ENCODE measurements around the gene SLC2A14. TPM values are rescaled to one million over a fixed set of nuclear protein-coding genes. Genes with fewer than 3 reads are reported as not detected.
"Not testable (repeated sequence)": the region's sequence is repeated elsewhere in the genome, so short reads cannot be mapped to it uniquely, and the experiment has no call there.

SLC2A14 gene
- total and polyA plus RNA-seq, 2 experiments from 2014 or later = 6.1 to 6.6 TPM

GRCh38 chr12:7806863-7807487, 65.7 kb downstream of the SLC2A14 start:
- no peaks in the 10 kb centered on the region for H3K27me3 ChIP-seq
- WGBS (ENCODE audit: low lambda C conversion rate, missing lambda C conversion rate) = 1% methylated on average over 2 of the region's 2 CpGs

GRCh38 chr12:7806319-7806718, 66.4 kb downstream of the SLC2A14 start:
- DNase-seq (ENCODE audit: low spot score); H3K9me3 ChIP-seq (ENCODE audit: low read depth); H3K27me3 ChIP-seq; H3K36me3 ChIP-seq (replicated peaks; ENCODE audit: insufficient read depth, low read depth); H3K4me1 ChIP-seq (ENCODE audit: insufficient read depth); H2AFZ ChIP-seq; H3K4me2 ChIP-seq; H3K79me2 ChIP-seq; H3K4me3 ChIP-seq; H3K9me2 ChIP-seq (replicated peaks; ENCODE audit: insufficient read depth); H4K20me1 ChIP-seq (ENCODE audit: insufficient read depth, poor library complexity, severe bottlenecking); H3K27ac ChIP-seq: not testable (repeated sequence)
- WGBS (ENCODE audit: low lambda C conversion rate, missing lambda C conversion rate) = 93% methylated on average over 6 of the region's 6 CpGs

More at GRCh38 chr12:7806863-7807487, 65.7 kb downstream of the SLC2A14 start:
- Histone ChIP-seq H3K36me3 (replicated peaks; ENCODE audit: insufficient read depth, low read depth) (no peaks in the 10 kb centered on the region), H3K9me3 (ENCODE audit: low read depth) (no peaks in the 10 kb centered on the region), H3K9me2 (replicated peaks; ENCODE audit: insufficient read depth) (no peaks in the 10 kb centered on the region), H2AFZ (no peak overlapping the region), H3K4me1 (ENCODE audit: insufficient read depth) (no peaks in the 10 kb centered on the region), H3K79me2 (no peaks in the 10 kb centered on the region), H3K4me2 (no peak overlapping the region), H3K27ac (no peak overlapping the region), H4K20me1 (ENCODE audit: insufficient read depth, poor library complexity, severe bottlenecking) (no peaks in the 10 kb centered on the region), H3K4me3 (no peak overlapping the region)
- TF ChIP-seq CTCF (IDR thresholded peaks at IDR 0.05; ENCODE audit: poor library complexity) (peak; percentile 92), EZH2 (IDR thresholded peaks at IDR 0.05; ENCODE audit: borderline replicate concordance) (no peak), EZH2phosphoT487 (IDR thresholded peaks at IDR 0.05; ENCODE audit: low read depth, severe bottlenecking, unreplicated experiment) (no peak)
- DNase-seq (ENCODE audit: low spot score) = peak; percentile 87

GRCh38 chr12:7801460-7801859, 71.3 kb downstream of the SLC2A14 start:
- H3K9me2 ChIP-seq (replicated peaks; ENCODE audit: insufficient read depth) = no peaks in the 10 kb centered on the region
- H3K27ac ChIP-seq = no peak overlapping the region
- H3K4me1 ChIP-seq (ENCODE audit: insufficient read depth) = no peaks in the 10 kb centered on the region
- WGBS (ENCODE audit: low lambda C conversion rate, missing lambda C conversion rate) = 65% methylated on average over 4 of the region's 4 CpGs
- TF ChIP-seq EZH2phosphoT487 (IDR thresholded peaks at IDR 0.05; ENCODE audit: low read depth, severe bottlenecking, unreplicated experiment) (no peak), EZH2 (IDR thresholded peaks at IDR 0.05; ENCODE audit: borderline replicate concordance) (no peak), CTCF (IDR thresholded peaks at IDR 0.05; ENCODE audit: poor library complexity) (no peak)
- no peaks in the 10 kb centered on the region for H4K20me1 ChIP-seq (ENCODE audit: insufficient read depth, poor library complexity, severe bottlenecking)
- no peak overlapping the region for H2AFZ ChIP-seq
- no peaks in the 10 kb centered on the region for H3K79me2 ChIP-seq
- H3K27me3 ChIP-seq = no peaks in the 10 kb centered on the region
- no peak for DNase-seq (ENCODE audit: low spot score)
- no peak overlapping the region for H3K4me2 ChIP-seq
- no peak overlapping the region for H3K4me3 ChIP-seq
- no peaks in the 10 kb centered on the region for H3K9me3 ChIP-seq (ENCODE audit: low read depth)
- no peaks in the 10 kb centered on the region for H3K36me3 ChIP-seq (replicated peaks; ENCODE audit: insufficient read depth, low read depth)

GRCh38 chr12:7798750-7799308, 73.9 kb downstream of the SLC2A14 start:
- not testable (repeated sequence) for H3K9me3 ChIP-seq (ENCODE audit: low read depth); H3K4me2 ChIP-seq; H3K27me3 ChIP-seq; H4K20me1 ChIP-seq (ENCODE audit: insufficient read depth, poor library complexity, severe bottlenecking); H3K27ac ChIP-seq; H3K4me1 ChIP-seq (ENCODE audit: insufficient read depth); H3K79me2 ChIP-seq; H3K9me2 ChIP-seq (replicated peaks; ENCODE audit: insufficient read depth); H3K36me3 ChIP-seq (replicated peaks; ENCODE audit: insufficient read depth, low read depth); DNase-seq (ENCODE audit: low spot score); H2AFZ ChIP-seq; H3K4me3 ChIP-seq
- 73% methylated on average over 1 of the region's 4 CpGs for WGBS (ENCODE audit: low lambda C conversion rate, missing lambda C conversion rate)

Measured in hepatocyte (in vitro differentiated cells).